ENCODE measurements around the gene UGT1A5.
A peak's percentile ranks its signal among the peaks of the same experiment; 100 is the strongest.
"Not testable (repeated sequence)": the region's sequence is repeated elsewhere in the genome, so short reads cannot be mapped to it uniquely, and the experiment has no call there.

UGT1A5 gene

GRCh38 chr2:233693963-233694362, 18.7 kb upstream of the UGT1A5 start:
- no peak for DNase-seq (ENCODE audit: low read depth)

GRCh38 chr2:233698740-233699139, 14.0 kb upstream of the UGT1A5 start:
- no peak for DNase-seq (ENCODE audit: low read depth)

GRCh38 chr2:233699424-233700027, 13.2 kb upstream of the UGT1A5 start:
- DNase-seq (ENCODE audit: low read depth) = no peak

GRCh38 chr2:233700028-233700635, 12.6 kb upstream of the UGT1A5 start:
- DNase-seq (ENCODE audit: low read depth) = no peak

GRCh38 chr2:233700842-233701241, 11.9 kb upstream of the UGT1A5 start:
- DNase-seq (ENCODE audit: low read depth) = not testable (repeated sequence)

- DNase-seq (ENCODE audit: low read depth) = no peak
These were observed 10.5 kb upstream of the UGT1A5 start for GRCh38 chr2:233702238-233702637.

GRCh38 chr2:233705911-233706506, 6.7 kb upstream of the UGT1A5 start:
- DNase-seq (ENCODE audit: low read depth) = no peak

- no peak for DNase-seq (ENCODE audit: low read depth)
These were observed 6.0 kb upstream of the UGT1A5 start for GRCh38 chr2:233706720-233707119.

- no peak for DNase-seq (ENCODE audit: low read depth)
These were observed 4.6 kb upstream of the UGT1A5 start for GRCh38 chr2:233707940-233708644.

GRCh38 chr2:233708942-233709341, 3.8 kb upstream of the UGT1A5 start:
- no peak for DNase-seq (ENCODE audit: low read depth)

- peak; percentile 51 for DNase-seq (ENCODE audit: low read depth)
These were observed 1.2 kb upstream of the UGT1A5 start for GRCh38 chr2:233711312-233712008.

GRCh38 chr2:233713262-233713615, 532 bp downstream of the UGT1A5 start:
- DNase-seq (ENCODE audit: low read depth) = no peak

- no peak for DNase-seq (ENCODE audit: low read depth)
These were observed 1.4 kb downstream of the UGT1A5 start for GRCh38 chr2:233714121-233714520.

GRCh38 chr2:233718552-233718951, 5.8 kb downstream of the UGT1A5 start, which contains the start of gene UGT1A4:
UGT1A4 (plus strand) TSS chr2:233718736; CDS start chr2:233718821, 85 bp downstream.
- DNase-seq (ENCODE audit: low read depth) = no peak

- DNase-seq (ENCODE audit: low read depth) = no peak
These were observed 16.1 kb downstream of the UGT1A5 start, which contains the start of gene UGT1A3 for GRCh38 chr2:233728723-233729301. UGT1A3 (plus strand) TSS chr2:233729042; CDS start chr2:233729127, 85 bp downstream.

- DNase-seq (ENCODE audit: low read depth) = not testable (repeated sequence)
These were observed 24.4 kb downstream of the UGT1A5 start for GRCh38 chr2:233736868-233737653.

- no peak for DNase-seq (ENCODE audit: low read depth)
These were observed 28.2 kb downstream of the UGT1A5 start for GRCh38 chr2:233740870-233741269.

- no peak for DNase-seq (ENCODE audit: low read depth)
These were observed 31.0 kb downstream of the UGT1A5 start for GRCh38 chr2:233743464-233744259.

GRCh38 chr2:233745073-233745755, 32.5 kb downstream of the UGT1A5 start:
- DNase-seq (ENCODE audit: low read depth) = no peak

- DNase-seq (ENCODE audit: low read depth) = not testable (repeated sequence)
These were observed 33.1 kb downstream of the UGT1A5 start for GRCh38 chr2:233745838-233746237.
